ENCODE measurements around the gene CCDC61.

Gene CCDC61

GRCh38 chr19:45975306-45976070, 19.8 kb upstream of the CCDC61 start:
- no peak for DNase-seq

- DNase-seq, result no peak
Observed at GRCh38 chr19:45976178-45976577, 19.1 kb upstream of the CCDC61 start.

- no peak for DNase-seq
Observed at GRCh38 chr19:45978156-45978555, 17.1 kb upstream of the CCDC61 start.

GRCh38 chr19:45981350-45981749, 13.9 kb upstream of the CCDC61 start:
- DNase-seq, result no peak

GRCh38 chr19:45985321-45985720, 9.9 kb upstream of the CCDC61 start:
- no peak for DNase-seq

GRCh38 chr19:45990113-45990728, 5.0 kb upstream of the CCDC61 start:
- DNase-seq, result no peak

GRCh38 chr19:45994456-45994997, 740 bp upstream of the CCDC61 start:
- no peak for DNase-seq

- DNase-seq, result no peak
Observed at GRCh38 chr19:45995715-45996385, 583 bp downstream of the CCDC61 start.

GRCh38 chr19:45996933-45997332, 1.7 kb downstream of the CCDC61 start:
- DNase-seq, result no peak

GRCh38 chr19:45998834-45999233, 3.6 kb downstream of the CCDC61 start:
- DNase-seq, result no peak

GRCh38 chr19:45999653-46000121, 4.4 kb downstream of the CCDC61 start:
- no peak for DNase-seq

- DNase-seq, result peak; percentile 28
Observed at GRCh38 chr19:46000491-46001246, 5.4 kb downstream of the CCDC61 start.

- DNase-seq, result no peak
Observed at GRCh38 chr19:46002678-46003275, 7.5 kb downstream of the CCDC61 start.

GRCh38 chr19:46006411-46006810, 11.1 kb downstream of the CCDC61 start:
- no peak for DNase-seq

GRCh38 chr19:46009530-46010510, 14.6 kb downstream of the CCDC61 start:
- DNase-seq, result peak; percentile 6

GRCh38 chr19:46014534-46014933, 19.3 kb downstream of the CCDC61 start:
- no peak for DNase-seq

GRCh38 chr19:46014941-46015686, 19.8 kb downstream of the CCDC61 start:
- DNase-seq, result peak; percentile 65

GRCh38 chr19:46015687-46016425, 20.6 kb downstream of the CCDC61 start:
- no peak for DNase-seq

- DNase-seq, result peak; percentile 36
Observed at GRCh38 chr19:46016426-46017094, 21.3 kb downstream of the CCDC61 start.

Data from DMS79 (cell line).